HG03457 (cell line): Measurements from ENCODE around the gene MTUS2.
"Not testable (repeated sequence)": the region's sequence is repeated elsewhere in the genome, so short reads cannot be mapped to it uniquely, and the experiment has no call there.

ENCODE experiments used
- ATAC-seq: cut with Tn5 transposase; IDR thresholded peaks from one replicate; pipeline ENCODE4 v1.9.1; 2021; ENCODE audit warnings: moderate number of reproducible peaks; ENCODE audit not compliant: unreplicated experiment

The MTUS2 gene

DNA sequence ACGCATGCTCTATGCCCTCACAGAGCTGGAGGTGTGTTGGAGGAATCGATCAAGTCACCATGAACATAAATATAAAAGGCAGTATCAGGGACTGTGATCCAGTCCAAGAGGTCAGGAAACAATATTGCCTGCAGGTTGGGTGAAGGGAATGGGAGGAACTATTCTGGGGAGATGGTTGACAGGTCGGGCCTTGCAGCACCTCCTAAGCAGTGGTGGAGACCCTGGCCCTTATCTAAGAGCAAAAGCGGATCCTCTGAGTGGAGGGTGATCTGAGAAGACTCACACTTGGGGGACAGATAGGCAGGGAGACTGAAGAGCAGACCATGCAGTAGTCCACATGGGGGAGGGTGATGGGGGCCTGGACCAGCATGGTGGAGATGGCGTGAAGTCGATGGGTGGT lies 561.9 kb downstream of the MTUS2 start:
- ATAC-seq, result no peak

DNA sequence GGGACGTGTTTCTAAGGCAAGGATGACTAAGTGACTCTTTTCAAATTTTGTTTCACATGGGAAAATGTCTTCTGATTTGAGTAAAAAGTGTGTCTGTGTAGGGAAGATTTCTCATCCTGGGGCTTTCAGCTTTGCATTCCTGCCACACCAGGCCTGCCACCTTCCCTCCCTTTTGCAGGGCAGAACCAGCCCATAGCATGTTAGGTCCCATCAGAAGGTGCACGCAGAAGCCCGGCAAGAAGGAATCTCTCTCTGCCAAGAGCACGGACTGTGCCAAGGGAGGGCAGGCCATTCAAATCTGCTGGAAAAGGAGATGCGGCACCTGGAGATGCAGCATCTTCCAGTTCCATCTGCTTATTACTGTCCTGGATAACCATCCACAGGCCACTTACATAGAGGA lies 563.3 kb downstream of the MTUS2 start:
- no peak for ATAC-seq

DNA sequence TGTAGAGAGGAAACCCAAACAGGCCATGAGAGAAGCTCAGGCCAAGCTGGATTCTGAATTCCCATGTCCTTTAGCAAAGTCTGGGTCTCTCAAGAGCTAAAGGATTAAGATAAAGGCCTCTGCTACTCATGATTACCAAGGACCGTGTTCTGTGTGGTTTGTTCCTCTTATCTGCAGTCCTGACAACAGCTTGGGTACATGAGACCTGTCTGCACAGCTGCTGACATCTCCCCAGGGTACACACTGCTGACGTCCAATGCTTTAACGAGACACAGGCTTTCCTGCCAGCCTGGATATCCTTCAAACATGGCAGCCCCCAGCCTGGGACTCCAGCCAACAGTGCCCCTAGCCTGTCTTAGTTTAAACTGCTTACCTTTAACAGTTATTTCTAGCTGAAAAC lies 564.3 kb downstream of the MTUS2 start:
- no peak for ATAC-seq

DNA sequence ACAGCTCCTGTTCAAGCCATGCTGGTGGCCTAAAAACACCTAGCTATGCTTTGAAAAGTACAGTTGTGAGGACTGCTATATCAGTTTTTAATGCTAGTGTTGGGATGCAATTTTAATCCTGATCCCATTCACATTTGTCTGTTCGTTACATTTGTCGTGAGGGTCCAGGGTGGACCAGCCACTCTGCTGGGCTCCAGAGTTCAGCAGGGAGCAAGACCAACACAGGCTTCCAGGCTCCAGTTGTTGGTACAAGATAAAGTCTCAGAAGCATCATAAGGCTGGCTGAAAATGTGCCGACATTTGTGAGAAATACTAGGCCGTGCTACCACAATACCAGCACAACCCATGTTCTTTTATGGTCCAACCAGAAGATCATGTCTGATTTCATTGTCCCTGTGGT lies 564.7 kb downstream of the MTUS2 start:
- ATAC-seq, result no peak

DNA sequence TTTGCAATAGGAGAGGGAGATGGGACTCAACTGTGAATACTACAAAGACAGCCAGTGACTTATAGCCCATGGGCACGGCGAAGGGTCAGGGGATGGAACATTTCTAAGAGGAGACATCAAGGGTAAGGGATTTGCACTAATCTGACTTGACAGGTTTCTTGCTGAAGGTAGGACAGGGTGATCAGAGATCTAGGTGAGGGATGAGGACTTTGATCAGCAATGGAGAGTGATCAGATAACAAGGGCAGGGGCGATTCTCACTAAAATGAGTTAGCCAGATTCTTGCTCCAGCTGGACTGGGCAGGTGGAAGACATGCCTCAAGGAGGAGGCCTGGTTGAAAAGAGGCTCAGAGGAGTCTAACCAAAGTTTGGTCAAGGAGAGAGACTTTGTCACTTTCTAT lies 566.1 kb downstream of the MTUS2 start:
- no peak for ATAC-seq

DNA sequence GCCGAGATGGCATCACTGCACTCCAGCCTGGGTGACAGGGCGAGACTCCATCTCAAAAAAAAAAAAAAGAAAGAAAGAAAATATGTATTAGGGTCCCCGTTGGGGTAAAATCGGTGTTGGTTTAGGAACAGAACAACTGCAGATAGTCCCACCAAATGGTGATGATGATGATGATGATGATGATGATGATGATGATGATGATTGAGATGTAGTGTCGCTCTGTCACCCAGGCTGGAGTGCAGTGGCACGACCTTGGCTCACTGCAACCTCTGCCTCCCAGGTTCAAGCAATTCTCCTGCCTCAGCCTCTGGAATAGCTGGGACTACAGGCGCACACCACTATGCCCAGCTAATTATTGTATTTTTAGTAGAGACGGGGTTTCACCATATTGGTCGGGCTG lies 570.5 kb downstream of the MTUS2 start:
- not testable (repeated sequence) for ATAC-seq

DNA sequence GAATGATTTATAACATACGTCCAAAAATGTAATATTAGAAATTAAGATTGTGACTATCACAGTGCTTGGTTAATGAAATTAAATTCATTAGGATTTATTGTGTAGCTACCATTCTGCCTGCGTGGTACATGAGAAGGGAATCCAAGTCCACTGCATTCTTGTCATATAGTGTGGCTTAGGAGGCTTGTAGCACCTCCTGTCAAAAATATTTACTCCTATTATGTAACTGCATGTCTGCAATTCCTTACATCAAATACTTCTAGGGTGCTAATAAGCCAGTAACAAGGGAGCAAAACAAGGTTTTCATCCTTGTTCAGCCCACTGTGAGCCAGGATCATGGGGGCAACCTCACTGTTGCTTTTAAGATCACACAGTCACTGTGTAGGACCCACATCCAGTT lies 576.3 kb downstream of the MTUS2 start:
- no peak for ATAC-seq

DNA sequence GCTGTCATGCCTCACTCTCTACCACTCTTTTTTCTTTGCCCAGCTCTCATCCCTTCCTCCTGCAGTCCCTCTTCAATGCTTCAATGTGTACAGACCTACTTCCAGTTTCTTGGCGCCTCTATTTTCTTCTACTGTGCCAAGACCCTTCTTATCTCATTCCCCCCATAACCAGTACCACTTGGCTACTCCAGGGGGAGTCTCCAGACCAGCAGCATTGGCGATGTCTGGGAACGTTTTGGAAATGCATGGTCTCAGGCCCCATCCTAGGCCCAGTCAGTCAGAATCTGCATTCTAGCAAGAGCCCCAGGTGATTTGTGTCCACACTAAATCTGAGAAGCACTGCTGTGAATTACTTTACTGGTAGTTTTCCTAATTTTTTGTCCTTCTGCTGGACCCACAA lies 577.1 kb downstream of the MTUS2 start:
- no peak for ATAC-seq

DNA sequence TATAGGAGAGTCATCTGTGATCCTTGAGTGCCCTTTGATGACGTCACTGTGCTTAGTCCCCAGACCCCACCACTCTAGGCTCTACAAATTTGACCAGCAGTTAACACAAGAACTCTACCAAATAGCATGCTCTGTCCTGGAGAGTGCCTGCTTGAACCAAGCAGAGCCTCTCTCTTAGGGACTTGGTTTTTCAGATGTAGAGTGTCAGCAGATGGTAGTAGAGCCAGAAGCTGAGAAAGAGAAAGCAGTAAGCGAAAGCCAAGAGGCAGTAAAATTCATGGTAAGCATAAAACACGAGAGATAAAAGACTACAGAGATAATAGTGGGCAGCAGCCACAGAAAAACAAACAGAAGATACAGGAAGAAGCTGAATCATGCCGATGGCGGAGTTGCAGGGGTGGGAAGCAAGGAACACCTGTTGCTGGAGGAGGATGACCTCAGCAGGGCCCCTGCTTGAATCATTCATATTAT lies 582.1 kb downstream of the MTUS2 start:
- ATAC-seq, result no peak

DNA sequence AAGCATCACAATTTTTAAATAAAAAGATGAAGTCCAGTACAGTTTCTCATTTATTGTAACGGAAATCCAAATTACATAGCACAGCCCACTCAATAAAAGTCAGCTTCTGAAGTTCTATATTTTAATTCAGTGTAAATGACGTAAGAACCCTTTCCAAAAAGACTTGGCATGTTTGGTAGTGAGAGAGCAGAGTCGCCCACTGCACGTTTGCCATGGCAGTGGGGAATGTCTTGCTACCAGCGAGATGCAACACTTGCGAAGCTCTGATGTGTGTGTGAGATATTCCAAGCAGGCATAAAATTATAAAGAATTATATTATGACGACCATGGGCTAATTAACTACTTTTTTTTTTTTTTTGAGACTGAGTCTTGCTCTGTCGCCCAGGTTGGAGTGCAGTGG lies 585.3 kb downstream of the MTUS2 start:
- ATAC-seq, result no peak

DNA sequence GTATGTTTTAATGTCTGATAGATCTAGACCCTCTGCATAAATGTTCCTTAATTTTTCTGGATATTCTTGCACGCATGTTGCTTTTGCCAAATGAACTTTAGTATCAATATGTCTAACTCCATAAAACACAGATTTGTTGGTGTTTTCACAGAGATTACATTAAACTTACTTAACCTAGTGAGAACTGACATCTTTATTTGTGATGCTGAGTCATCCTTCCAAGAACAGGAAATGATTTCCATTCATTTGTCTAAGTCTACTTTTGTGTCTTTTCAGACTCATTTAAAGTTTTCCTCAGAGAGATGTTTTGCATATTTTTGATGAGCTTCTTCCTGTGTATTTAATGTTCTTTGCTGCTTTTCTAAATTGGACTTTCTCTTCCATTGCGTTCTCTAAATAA lies 591.3 kb downstream of the MTUS2 start:
- no peak for ATAC-seq

DNA sequence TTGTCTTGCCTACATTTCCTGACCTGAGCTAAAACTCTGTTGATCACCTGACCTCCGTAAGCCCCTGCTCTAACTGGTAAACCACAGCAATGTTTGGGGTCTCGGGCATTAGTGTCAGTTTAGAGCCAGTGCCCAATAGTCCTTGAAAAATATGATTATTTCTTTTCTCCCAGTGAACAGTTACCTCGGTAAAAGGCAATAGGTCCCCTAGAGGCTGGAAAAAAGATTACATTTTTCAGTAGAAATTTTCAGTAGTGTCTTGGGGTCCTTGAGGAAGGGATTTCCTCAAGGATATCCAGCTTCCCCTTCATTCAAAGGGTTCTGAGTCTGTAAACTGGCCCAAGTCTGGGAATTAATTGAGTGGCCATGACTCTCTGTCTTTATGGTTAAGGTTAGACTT lies 597.9 kb downstream of the MTUS2 start:
- ATAC-seq, result no peak

DNA sequence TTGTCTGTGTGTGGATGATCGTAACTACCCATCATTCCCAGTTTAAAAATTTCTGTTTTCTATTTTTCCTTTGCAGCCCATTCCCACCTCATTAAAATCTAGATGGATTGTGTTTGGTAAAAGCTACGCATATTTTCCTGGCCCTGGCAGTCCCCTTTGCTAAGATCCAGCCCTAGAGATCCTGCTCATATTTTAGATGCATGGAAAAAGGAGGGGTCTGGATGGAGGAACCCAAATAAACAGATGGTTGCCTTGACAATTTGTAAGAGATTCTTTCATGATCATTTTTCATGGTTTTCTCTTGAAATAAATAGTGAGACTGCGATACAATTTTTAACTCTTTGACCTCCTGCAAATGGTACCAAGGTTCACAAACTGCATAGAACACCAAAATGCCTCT lies 601.0 kb downstream of the MTUS2 start:
- ATAC-seq, result no peak

DNA sequence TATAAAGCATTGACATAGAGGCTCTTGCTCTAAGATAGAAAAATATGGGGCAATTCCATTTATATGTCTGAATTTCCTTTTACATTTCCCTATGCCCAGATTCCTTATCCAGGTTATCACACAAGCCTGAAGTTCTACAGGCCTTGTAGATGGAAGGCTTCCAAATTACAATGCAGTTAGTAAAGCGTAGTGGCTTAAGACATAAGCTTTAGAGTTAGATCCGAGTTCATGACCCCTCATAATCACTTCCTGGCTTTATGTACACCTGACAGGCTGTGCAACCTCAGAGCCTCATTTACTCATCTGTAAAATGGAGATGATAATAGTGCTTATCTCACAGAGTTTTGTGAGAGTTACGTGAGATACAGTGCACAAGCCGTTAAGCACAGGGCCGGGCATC lies 601.9 kb downstream of the MTUS2 start:
- ATAC-seq, result no peak

DNA sequence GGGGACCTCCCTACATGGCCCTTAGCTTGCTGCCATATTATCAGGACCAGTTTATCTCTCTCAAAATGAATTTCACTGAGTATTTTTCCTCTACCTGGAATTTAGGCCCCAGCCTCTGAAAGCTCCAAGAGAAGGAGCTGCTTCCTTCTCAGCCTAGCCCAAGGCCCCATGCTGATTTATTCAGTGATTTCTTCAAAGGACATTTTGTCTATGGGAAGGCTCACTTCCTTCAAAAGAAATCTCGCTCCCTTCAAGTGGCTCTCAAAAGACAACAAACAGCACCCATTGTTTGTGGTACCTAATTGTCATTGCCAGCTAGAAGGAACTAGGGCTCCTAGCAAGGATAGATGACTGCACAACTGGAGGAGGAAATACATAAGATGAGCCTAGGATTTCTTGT lies 602.9 kb downstream of the MTUS2 start:
- no peak for ATAC-seq

DNA sequence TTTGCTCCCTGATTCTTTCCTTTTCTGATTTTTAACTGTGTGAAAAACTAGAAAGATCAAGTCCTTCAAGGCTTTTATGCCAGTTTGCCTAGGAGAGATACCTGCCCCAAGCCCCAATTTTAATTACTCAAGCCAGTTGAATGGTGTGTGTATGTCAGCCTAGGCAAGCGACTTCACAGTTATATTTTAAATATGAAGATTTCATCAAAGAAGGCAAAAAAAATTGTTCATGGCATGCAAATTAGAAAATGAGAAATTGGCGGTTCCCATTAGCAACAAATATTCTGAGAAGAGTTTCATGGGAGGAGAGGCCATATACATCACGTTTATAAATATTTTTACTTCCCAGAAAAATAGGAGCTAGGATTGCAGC lies 607.8 kb downstream of the MTUS2 start:
- ATAC-seq, result no peak

DNA sequence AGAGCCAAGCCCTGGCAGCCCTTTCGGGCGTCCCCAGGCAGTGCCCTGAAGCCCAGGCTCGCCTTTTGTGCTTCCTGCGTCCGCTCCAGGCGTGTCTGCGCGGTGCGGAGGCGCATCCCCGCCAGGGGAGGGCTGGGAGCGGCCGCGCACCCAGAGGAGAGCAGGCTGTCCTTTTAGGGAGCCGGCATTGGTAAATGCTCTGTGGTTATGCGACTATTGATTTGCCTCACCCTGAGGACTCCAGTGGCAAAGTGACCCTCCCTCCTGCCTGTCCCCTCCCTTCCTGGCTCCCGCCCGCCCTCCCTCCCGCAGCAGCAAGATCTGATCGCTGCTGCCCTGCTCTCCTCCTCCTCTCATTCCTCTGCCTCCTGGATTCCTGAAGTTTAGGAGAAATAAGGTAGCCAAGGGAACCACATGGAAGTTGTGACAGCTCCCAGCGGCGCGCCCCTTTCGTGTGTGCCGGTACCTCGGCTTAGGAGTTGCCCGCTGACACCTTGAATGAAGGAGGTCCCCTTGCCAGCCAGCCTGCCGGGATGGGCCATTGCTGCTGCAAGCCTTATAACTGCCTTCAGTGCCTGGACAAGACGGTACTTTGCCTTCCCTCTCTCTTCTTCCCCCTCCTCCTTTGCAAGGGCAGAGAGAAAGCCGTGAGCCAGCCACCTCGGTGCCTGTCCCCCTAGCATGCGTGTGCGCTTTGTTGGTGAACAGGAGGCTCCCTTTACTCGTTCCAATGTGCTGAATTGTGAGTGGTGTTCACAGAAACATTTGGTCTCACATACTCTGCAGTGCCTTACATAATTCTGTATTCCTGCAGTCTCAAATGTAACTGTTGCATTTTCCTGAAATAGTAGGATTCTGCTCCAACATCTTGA lies 608.4 kb downstream of the MTUS2 start:
- no peak for ATAC-seq

DNA sequence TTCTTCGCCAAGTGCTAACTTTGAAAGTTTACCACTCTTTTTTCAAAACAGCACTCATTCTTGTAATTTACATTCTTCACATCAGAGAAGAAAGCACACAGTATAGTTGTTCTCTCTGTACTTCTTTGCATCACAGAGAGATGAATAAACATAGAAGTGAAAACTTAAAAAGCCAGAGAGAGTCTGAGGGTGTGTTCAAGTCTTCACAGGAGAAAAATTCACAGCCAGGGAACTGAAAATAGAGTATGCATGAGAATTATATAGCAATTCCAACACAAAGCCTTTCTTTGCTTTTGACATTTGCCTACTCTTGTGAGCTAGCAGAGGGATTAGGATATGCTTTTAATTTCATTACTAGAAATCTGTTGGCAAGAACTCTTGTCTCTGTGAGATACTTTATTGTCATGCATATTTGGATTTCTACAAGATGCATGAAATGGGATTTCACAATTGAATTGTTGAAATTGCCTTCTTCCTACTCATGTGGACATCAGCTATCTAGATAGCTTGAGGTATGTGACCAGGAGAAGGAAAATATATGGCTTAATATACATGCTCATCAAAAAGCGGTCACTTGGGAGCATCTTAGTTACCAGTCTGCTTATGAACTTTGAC lies 609.3 kb downstream of the MTUS2 start:
- no peak for ATAC-seq

DNA sequence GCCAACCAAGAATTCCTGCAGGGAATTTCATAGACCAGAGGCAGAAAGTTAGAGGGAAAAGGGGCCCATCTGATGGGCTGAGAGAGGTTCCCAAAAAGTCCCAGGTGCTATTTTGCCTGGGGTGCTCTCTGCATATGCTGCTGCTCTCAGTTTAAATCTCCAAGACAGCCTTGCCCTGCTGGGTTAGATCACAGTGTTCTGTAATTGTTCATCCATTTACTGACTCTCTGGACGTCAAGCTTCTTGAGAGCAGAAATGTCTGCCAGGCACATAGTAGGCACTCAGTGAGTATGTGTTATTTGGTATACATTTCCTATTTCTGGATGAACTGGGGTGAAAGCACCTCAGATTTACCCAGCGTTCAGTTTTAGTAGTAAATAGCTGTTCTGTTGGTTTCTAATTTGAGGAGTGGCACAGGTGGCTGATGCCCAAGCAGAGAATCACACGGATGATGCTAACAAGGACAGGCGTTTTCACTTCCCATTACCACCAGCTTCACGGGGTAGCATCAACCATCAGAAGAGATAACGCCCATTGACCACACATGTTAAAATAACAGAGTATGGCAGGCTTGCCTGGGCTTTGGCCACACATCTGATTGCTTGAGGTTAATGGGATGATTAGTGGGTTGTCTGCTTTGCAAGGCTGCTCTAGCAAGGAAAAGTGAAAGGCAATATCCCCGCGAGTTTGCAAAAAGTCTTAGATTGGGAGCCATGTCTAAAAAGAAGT lies 614.2 kb downstream of the MTUS2 start:
- no peak for ATAC-seq

DNA sequence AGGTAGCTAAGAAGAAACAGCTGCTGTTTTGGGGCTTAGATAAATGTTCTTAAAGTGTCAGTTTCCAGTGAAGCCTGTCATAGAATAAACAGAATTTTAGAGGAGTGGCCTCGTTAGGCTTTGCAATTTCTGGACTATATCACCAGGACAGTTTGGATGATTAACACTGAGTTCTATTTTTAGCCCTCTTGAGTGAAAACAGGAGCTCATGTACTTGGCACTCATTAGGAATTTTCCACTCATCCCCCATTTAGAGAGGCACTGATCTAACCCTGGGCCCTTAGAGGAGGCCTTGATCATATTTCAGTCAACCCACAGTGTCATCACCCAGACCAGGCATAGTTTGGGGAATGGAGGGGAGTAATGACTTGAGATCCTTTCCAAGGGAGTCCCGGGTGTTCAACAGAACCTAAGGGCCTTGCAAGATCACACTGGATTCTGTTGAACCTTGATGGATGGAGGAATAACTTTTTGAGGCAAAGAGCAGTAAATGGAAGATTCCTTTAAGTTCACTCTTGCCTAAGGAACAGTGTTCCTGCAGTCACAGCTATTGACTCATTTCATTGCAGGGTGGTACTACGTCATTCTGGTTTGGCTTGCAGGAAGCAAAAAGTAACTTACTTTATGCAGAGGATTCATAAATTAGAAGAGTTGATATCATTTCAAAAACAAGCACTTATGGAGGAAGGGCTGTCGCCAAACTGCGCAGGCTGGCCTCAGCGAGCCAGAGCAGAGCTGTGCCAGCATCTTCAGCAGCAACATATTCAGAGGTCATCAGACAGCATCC lies 615.2 kb downstream of the MTUS2 start:
- no peak for ATAC-seq

DNA sequence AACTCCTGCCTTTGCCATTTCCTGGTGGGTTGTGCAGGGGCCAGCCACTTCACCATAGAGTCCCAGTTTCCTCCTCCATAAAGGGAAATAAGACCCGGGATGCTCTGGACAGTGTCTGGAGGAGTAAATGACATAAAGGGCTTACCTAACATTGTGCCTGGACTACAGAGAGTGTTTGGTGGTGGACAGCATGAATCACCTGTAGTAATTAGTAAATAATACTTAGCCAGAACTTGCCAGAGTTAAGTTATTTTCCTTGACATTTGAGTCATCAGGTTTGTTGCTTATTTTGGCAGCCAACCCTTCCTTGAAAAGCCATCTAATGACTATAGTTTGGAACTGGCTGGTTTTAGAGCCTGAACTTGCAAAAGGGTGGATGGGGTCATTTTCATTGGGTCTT lies 616.2 kb downstream of the MTUS2 start:
- ATAC-seq, result no peak
